Nephron progenitor cell (in vitro differentiated cells): Measurements from ENCODE around the gene PTPN5.
A peak's percentile ranks its signal among the peaks of the same experiment; 100 is the strongest.

Experiments
- DNase-seq: peaks from one replicate; pipeline ENCODE4 v3.0.0; 2021
- H3K27ac Mint-ChIP-seq: 2 replicates; pipeline ENCODE4 v1.8.0; 2021; ENCODE audit warnings: mild to moderate bottlenecking, moderate library complexity, mixed read lengths
- H3K27me3 Mint-ChIP-seq: 2 replicates; pipeline ENCODE4 v1.8.0; 2021; ENCODE audit warnings: mild to moderate bottlenecking, low read depth, mixed read lengths; ENCODE audit not compliant: poor library complexity
- H3K36me3 Mint-ChIP-seq: 2 replicates; pipeline ENCODE4 v1.8.0; 2021; ENCODE audit warnings: low read depth, mixed read lengths
- H3K4me1 Mint-ChIP-seq: 2 replicates; pipeline ENCODE4 v1.8.0; 2021; ENCODE audit warnings: mixed read lengths
- H3K4me3 Mint-ChIP-seq: 2 replicates; pipeline ENCODE4 v1.8.0; 2021; ENCODE audit warnings: mild to moderate bottlenecking, moderate library complexity, mixed read lengths
- H3K9me3 Mint-ChIP-seq: 2 replicates; pipeline ENCODE4 v1.8.0; 2021; ENCODE audit warnings: mild to moderate bottlenecking, moderate library complexity, mixed read lengths
- CTCF ChIP-seq: fragments of 200-600 bp; sonication (generic); IDR thresholded peaks from 2 replicates; pipeline ENCODE4 v1.5.0; 2021; ENCODE audit warnings: antibody characterized with exemption

Gene PTPN5

DNA sequence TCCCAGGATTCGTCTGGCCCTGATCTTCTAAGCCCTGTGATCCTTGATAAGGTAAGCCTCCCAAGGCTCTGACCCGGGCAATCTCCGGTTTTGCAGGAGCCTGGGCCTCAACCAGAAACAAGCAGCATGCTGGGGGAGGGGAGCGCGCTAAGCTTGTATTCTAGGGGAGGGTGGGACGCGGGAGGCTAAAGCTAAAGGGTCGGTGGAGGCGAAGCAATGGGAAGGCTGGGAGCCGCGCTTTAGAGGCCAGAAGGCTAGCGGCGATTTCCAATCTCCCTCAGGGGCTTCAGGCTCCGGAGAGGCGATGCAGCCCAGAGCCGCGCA lies 753 bp downstream of the PTPN5 start:
- H3K27ac Mint-ChIP-seq = no peak overlapping the region
- peak overlapping the region; percentile 66 for H3K4me3 Mint-ChIP-seq
- DNase-seq = no peak
- H3K9me3 Mint-ChIP-seq = no peaks in the 10 kb centered on the region
- peaks cover 12% of the 10 kb centered on the region for H3K4me1 Mint-ChIP-seq
- no peaks in the 10 kb centered on the region for H3K36me3 Mint-ChIP-seq
- H3K27me3 Mint-ChIP-seq = peaks cover 86% of the 10 kb centered on the region
- no peak for TF ChIP-seq CTCF

- H3K4me3 Mint-ChIP-seq = peak overlapping the region; percentile 66
Observed at GRCh38 chr11:18789942-18790341, 1.7 kb downstream of the PTPN5 start.

GRCh38 chr11:18785411-18785810 lies 6.2 kb downstream of the PTPN5 start:
- H3K36me3 Mint-ChIP-seq = no peaks in the 10 kb centered on the region
- H3K4me1 Mint-ChIP-seq = peaks cover 2% of the 10 kb centered on the region
- H3K27ac Mint-ChIP-seq = no peak overlapping the region
- DNase-seq = no peak
- no peak overlapping the region for H3K4me3 Mint-ChIP-seq
- peaks cover 54% of the 10 kb centered on the region for H3K27me3 Mint-ChIP-seq
- TF ChIP-seq CTCF = no peak
- no peaks in the 10 kb centered on the region for H3K9me3 Mint-ChIP-seq

More at GRCh38 chr11:18789942-18790341, 1.7 kb downstream of the PTPN5 start:
- no peaks in the 10 kb centered on the region for H3K36me3 Mint-ChIP-seq
- TF ChIP-seq CTCF = no peak
- H3K4me1 Mint-ChIP-seq = peaks cover 12% of the 10 kb centered on the region
- DNase-seq = no peak
- no peaks in the 10 kb centered on the region for H3K9me3 Mint-ChIP-seq
- H3K27ac Mint-ChIP-seq = no peak overlapping the region
- peaks cover 77% of the 10 kb centered on the region for H3K27me3 Mint-ChIP-seq

DNA sequence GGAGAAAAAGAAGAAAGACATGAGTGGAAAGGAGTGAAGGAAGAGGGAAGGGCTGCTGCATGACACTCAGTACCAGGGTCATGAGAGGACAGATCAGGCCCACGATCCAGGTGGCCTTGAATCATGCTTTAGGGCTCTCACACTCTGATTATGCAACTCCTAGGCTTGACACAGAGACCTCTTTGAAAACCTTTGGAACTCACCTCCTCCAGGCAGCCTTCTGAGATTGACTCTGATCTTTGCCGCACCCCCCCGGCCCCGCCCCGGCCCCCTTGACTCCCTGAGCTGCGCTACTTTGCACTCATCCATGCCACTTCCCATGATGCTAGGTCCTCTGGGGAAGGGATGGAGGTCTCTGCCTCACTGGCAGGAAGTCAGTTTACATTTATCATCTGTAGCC lies 10.7 kb downstream of the PTPN5 start:
- no peak for DNase-seq
- no peaks in the 10 kb centered on the region for H3K9me3 Mint-ChIP-seq
- peaks cover 5% of the 10 kb centered on the region for H3K4me1 Mint-ChIP-seq
- H3K27ac Mint-ChIP-seq = no peak overlapping the region
- TF ChIP-seq CTCF = no peak
- H3K27me3 Mint-ChIP-seq = peaks cover 26% of the 10 kb centered on the region
- no peak overlapping the region for H3K4me3 Mint-ChIP-seq
- H3K36me3 Mint-ChIP-seq = no peaks in the 10 kb centered on the region

GRCh38 chr11:18780329-18780728 lies 11.3 kb downstream of the PTPN5 start:
- Mint-ChIP-seq H3K4me1 (peaks cover 5% of the 10 kb centered on the region), H3K27me3 (peaks cover 27% of the 10 kb centered on the region), H3K9me3 (no peaks in the 10 kb centered on the region), H3K36me3 (no peaks in the 10 kb centered on the region), H3K27ac (peak overlapping the region; percentile 46), H3K4me3 (no peak overlapping the region)
- no peak for DNase-seq
- TF ChIP-seq CTCF = no peak

- Mint-ChIP-seq H3K36me3 (no peaks in the 10 kb centered on the region), H3K27me3 (peaks cover 30% of the 10 kb centered on the region), H3K27ac (no peak overlapping the region), H3K4me3 (no peak overlapping the region), H3K9me3 (no peaks in the 10 kb centered on the region), H3K4me1 (peaks cover 5% of the 10 kb centered on the region)
- TF ChIP-seq CTCF = no peak
- DNase-seq = no peak
Observed at GRCh38 chr11:18778468-18778867, 13.1 kb downstream of the PTPN5 start.
